Adrenal gland (tissue), 5 donors: ENCODE results near the gene PRPF38A.

Experiments used
- CTCF ChIP-seq, 6 experiments: fragments of 450-650 bp in 4 of 6; fragments of 200-600 bp in 2 of 6; sonication (generic) in 1 of 6; IDR thresholded peaks; 1 replicate in 5 of 6; 2 replicates in 1 of 6; pipeline versions ENCODE4 v1.5.1 to v1.8.0; 2016 to 2021; ENCODE audit warnings: antibody characterized with exemption in 6 of 6, mild to moderate bottlenecking in 2 of 6, moderate library complexity in 1 of 6
- POLR2A ChIP-seq, 2 donors: fragments of 450-650 bp; IDR thresholded peaks; one replicate each; pipeline ENCODE4 v1.6.1; 2017; ENCODE audit warnings: antibody characterized with exemption in 2 of 2, mild to moderate bottlenecking in 2 of 2, moderate library complexity in 1 of 2
- donor health status: DM: no; HTN: no; CAD: no.

DNA sequence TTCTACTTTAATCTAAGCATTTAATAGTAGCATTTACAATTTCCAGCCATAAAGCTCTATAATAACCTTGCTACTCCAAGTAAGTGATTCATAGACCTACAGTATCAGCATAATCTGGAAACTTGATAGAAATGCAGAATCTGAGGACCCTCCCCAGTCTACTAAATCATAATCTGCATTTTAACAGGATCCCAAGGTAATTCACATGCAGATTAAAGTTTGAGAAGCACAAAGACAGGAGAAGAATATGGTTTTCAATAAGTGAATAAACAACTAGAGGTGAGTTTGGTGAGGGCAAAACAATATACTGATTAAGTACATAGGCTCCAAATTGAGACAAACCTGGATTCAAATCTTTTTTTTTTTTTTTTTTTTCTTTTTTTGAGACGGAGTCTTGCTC lies 57.4 kb downstream of the PRPF38A start:
- TF ChIP-seq CTCF (IDR thresholded peaks at IDR 0.05) = no peak
- no peak for TF ChIP-seq POLR2A (IDR thresholded peaks at IDR 0.05)
